GM12864 (cell line): Measurements from ENCODE around the gene SLC34A1.

Experiments
- DNase-seq: peaks from one replicate; pipeline ENCODE4 v3.0.0-alpha.2; 2011; ENCODE audit warnings: low read depth
- H3K4me3 ChIP-seq: 2 replicates; pipeline ENCODE4 v1.5.1; 2011; ENCODE audit warnings: mild to moderate bottlenecking, low read depth, low read length, control low read depth
- CTCF ChIP-seq: IDR thresholded peaks from 2 replicates; pipeline ENCODE4 v1.5.1; 2011; ENCODE audit warnings: low read depth, mild to moderate bottlenecking, moderate library complexity, low read length, control low read depth, inconsistent platforms; ENCODE audit errors: missing control alignments

The SLC34A1 gene

GRCh38 chr5:177432143-177432838, 48.1 kb downstream of the SLC34A1 start:
- no peak for DNase-seq
- TF ChIP-seq CTCF, result no peak
- H3K4me3 ChIP-seq, result peak overlapping the region; percentile 26

DNA sequence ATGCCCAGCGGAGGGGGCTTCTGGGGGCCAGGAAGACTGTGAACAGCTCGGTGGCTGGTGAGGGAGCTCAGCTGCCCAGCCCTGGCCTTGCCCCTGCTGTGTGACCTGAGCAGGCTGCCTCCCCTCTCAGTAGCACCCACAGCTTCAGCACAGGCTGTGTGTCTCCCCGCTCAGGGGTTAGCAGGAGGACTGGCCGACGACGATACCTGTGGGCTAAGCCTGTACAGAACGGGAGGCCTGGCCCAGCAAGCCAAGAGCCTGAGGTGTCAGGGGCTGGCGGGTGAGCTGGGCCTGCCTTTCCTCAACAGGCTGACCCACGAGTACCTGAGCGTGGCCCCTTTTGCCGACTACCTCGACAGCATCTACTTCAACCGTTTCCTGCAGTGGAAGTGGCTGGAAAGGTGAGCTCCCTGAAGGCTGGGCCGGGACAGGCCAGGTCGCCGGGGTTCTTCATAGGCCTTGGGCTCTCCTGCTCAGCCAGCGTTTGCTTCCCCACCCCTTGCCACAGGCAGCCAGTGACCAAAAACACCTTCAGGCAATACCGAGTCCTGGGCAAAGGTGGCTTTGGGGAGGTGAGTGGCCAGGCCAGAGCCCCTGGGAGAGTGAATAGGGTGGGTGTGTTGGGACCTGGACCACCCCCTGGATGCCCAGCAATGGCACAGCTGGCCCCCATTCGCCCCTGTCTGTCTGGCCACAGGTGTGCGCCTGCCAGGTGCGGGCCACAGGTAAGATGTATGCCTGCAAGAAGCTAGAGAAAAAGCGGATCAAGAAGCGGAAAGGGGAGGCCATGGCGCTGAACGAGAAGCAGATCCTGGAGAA, 48.8 kb downstream of the SLC34A1 start:
- TF ChIP-seq CTCF, result no peak
- no peak overlapping the region for H3K4me3 ChIP-seq
- DNase-seq, result no peak

- no peak overlapping the region for H3K4me3 ChIP-seq
- no peak for DNase-seq
- no peak for TF ChIP-seq CTCF
Measured at GRCh38 chr5:177433658-177434217, 49.5 kb downstream of the SLC34A1 start.

DNA sequence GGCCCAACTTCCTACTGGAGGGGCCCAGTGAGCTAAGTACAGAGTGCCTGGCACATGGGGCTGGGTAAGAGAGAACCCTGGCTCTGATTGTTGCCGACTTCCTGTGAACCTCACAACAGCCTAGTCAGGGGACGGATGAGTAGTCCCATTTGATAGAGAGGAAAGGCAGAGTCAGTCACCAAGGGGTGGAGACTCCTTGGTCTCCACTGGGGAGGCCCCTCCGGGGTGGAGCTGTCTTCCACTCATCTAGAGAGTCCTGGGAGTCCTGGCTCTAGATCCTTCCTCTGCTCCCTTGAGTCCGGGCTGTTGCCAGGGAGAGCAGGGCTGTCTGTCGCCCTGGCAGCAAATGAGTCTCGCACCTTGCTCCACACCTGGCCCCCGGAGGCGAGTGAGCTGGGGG, 50.2 kb downstream of the SLC34A1 start:
- no peak for DNase-seq
- TF ChIP-seq CTCF, result no peak
- H3K4me3 ChIP-seq, result no peak overlapping the region

GRCh38 chr5:177434942-177435738, 50.9 kb downstream of the SLC34A1 start:
- TF ChIP-seq CTCF, result no peak

DNA sequence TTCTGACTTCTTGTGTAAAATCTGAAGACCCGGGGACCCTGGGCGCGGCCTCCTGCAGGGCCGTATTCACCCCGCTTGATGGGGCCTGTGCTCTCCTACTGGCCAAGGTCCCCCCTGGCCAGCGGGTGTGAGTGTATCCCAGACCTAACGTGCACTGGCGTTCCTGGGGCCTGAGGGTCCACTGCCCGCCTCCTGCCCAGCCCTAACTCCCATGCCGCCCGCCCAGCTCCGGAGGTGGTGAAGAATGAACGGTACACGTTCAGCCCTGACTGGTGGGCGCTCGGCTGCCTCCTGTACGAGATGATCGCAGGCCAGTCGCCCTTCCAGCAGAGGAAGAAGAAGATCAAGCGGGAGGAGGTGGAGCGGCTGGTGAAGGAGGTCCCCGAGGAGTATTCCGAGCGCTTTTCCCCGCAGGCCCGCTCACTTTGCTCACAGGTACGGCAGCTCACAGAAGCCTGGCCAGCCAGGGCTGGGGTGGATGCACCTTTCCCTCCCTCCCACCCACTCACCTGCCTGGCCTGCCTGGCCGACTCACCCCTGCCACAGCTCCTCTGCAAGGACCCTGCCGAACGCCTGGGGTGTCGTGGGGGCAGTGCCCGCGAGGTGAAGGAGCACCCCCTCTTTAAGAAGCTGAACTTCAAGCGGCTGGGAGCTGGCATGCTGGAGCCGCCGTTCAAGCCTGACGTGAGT, 51.8 kb downstream of the SLC34A1 start:
- no peak for DNase-seq
- no peak for TF ChIP-seq CTCF
- H3K4me3 ChIP-seq, result no peak overlapping the region

More at GRCh38 chr5:177434942-177435738, 50.9 kb downstream of the SLC34A1 start:
- H3K4me3 ChIP-seq, result no peak overlapping the region
- no peak for DNase-seq
